ENCODE data around the gene NCOR2.
"Not testable (repeated sequence)": the region's sequence is repeated elsewhere in the genome, so short reads cannot be mapped to it uniquely, and the experiment has no call there.

Gene NCOR2

GRCh38 chr12:124588018-124588634 lies 20.7 kb upstream of the NCOR2 start:
- ChIA-PET POLR2A (no interaction called here), CTCF (no interaction called here)
- TF ChIP-seq PKNOX1 (IDR thresholded peaks at IDR 0.05) (no peak), NFRKB (IDR thresholded peaks at IDR 0.05) (no peak), ARNT (IDR thresholded peaks at IDR 0.05) (no peak), HDGF (IDR thresholded peaks at IDR 0.05; ENCODE audit: borderline replicate concordance) (no peak), TARDBP (IDR thresholded peaks at IDR 0.05) (no peak)
- DNase-seq (ENCODE audit: extremely low spot score): no peak

DNA sequence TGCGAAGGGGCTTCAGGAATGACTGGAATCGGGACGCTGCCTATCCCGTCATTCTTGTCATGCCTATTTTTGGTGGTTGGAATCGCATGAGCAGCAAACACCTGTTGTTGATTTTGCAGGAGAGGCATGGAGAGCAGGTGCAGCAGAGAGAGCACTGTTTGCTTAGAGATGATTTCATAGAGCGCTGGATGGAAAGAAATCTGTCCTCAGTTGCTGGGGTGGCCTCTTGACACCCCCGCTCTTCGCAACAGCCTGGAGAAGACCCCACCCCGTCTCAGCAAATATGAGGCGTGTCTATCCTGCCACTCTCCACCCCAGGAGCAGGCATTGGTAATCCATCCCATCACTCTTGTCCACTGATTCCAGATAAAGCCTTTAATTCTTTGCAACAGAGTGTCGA lies 19.3 kb upstream of the NCOR2 start:
- TF ChIP-seq PKNOX1 (IDR thresholded peaks at IDR 0.05): no peak
- TF ChIP-seq FOXA1 (IDR thresholded peaks at IDR 0.05): no peak
- no peak for TF ChIP-seq ARNT (IDR thresholded peaks at IDR 0.05)
- TF ChIP-seq HDGF (IDR thresholded peaks at IDR 0.05; ENCODE audit: borderline replicate concordance): no peak
- TF ChIP-seq ELF4 (IDR thresholded peaks at IDR 0.05): no peak
- no peak for TF ChIP-seq CTBP1 (IDR thresholded peaks at IDR 0.05; ENCODE audit: borderline replicate concordance)
- no peak for TF ChIP-seq SUZ12 (IDR thresholded peaks at IDR 0.05)
- TF ChIP-seq LEF1 (IDR thresholded peaks at IDR 0.05; ENCODE audit: borderline replicate concordance): no peak
- no peak for TF ChIP-seq ZNF384 (IDR thresholded peaks at IDR 0.05)
- no peak for TF ChIP-seq SP1 (IDR thresholded peaks at IDR 0.05)
- no peak for TF ChIP-seq FOXK2 (IDR thresholded peaks at IDR 0.05)
- TF ChIP-seq BHLHE40 (IDR thresholded peaks at IDR 0.05; ENCODE audit: borderline replicate concordance): no peak
- no peak for TF ChIP-seq NFRKB (IDR thresholded peaks at IDR 0.05)
- TF ChIP-seq L3MBTL2 (conservative IDR thresholded peaks at IDR 0.05): no peak
- TF ChIP-seq TARDBP (IDR thresholded peaks at IDR 0.05): no peak
- TF ChIP-seq FOXM1 (IDR thresholded peaks at IDR 0.05; ENCODE audit: borderline replicate concordance): no peak
- DNase-seq (ENCODE audit: extremely low spot score): no peak
- ChIA-PET POLR2A (no interaction called here), CTCF (no interaction called here)

GRCh38 chr12:124584494-124584893 lies 17.1 kb upstream of the NCOR2 start:
- CTCF ChIA-PET: interaction anchor here (0.6 kb wide), 1 partner anchor 177 kb away, joined by 3 read pairs; no protein-coding TSS in a partner anchor
- peak; percentile 27; the same call in 1 of the 2 replicates for TF ChIP-seq ELF4 (IDR thresholded peaks at IDR 0.05)
- POLR2A ChIA-PET; DNase-seq (ENCODE audit: extremely low spot score): not testable (repeated sequence)

DNA sequence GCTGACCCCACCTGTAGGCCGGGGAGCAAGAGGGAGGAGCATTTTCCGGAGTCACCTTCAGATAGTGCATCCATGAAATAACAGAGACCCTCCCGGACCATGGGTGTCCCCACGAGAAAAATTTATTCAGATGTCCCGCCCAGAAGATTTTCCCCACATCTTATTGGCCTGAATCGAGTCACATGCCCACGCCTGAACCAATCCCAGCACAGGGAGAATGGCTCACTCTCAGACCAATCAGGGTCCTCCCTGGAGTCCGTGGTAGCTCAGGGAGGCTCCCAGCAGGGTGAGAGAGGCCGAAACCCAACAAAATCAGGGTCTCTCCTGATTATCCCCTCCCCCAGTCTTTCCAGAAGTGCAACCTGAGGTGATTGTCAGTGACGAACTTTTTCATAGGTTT lies 16.4 kb upstream of the NCOR2 start:
- TF ChIP-seq FOXM1 (IDR thresholded peaks at IDR 0.05; ENCODE audit: borderline replicate concordance): no peak
- CTCF ChIA-PET: no interaction called here
- POLR2A ChIA-PET: no interaction called here
- DNase-seq (ENCODE audit: extremely low spot score): peak; percentile 46

DNA sequence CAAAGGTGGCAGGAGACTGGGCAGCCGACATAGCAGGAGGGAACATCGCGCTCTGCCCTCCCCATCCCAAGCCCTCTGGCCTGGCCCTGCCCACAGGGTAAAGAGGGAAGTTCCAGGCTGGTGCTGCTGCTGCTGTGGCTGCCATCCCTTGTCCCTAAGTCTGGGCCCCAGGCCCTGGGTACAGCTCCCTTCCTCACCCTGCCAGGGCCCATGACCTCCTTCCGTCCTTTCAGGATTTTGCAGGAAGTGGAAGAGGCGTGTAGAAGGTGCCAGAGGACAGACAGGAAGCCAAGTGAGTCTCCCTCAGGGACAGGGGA lies 14.7 kb upstream of the NCOR2 start:
- TF ChIP-seq FOXK2 (IDR thresholded peaks at IDR 0.05) (no peak), ELF4 (IDR thresholded peaks at IDR 0.05) (no peak), SUZ12 (IDR thresholded peaks at IDR 0.05) (no peak), FOXM1 (IDR thresholded peaks at IDR 0.05; ENCODE audit: borderline replicate concordance) (no peak), NFRKB (IDR thresholded peaks at IDR 0.05) (no peak), LEF1 (IDR thresholded peaks at IDR 0.05; ENCODE audit: borderline replicate concordance) (no peak), PKNOX1 (IDR thresholded peaks at IDR 0.05) (no peak), FOXA1 (IDR thresholded peaks at IDR 0.05) (no peak), ZNF384 (IDR thresholded peaks at IDR 0.05) (no peak), HDGF (IDR thresholded peaks at IDR 0.05; ENCODE audit: borderline replicate concordance) (no peak), ARNT (IDR thresholded peaks at IDR 0.05) (no peak), BHLHE40 (IDR thresholded peaks at IDR 0.05; ENCODE audit: borderline replicate concordance) (no peak), CTBP1 (IDR thresholded peaks at IDR 0.05; ENCODE audit: borderline replicate concordance) (no peak)
- CTCF ChIA-PET: no interaction called here
- POLR2A ChIA-PET: no interaction called here
- DNase-seq (ENCODE audit: extremely low spot score): no peak

GRCh38 chr12:124581307-124582107 lies 14.1 kb upstream of the NCOR2 start:
- ChIA-PET POLR2A (no interaction called here), CTCF (no interaction called here)
- TF ChIP-seq LEF1 (IDR thresholded peaks at IDR 0.05; ENCODE audit: borderline replicate concordance): no peak
- no peak for TF ChIP-seq NFRKB (IDR thresholded peaks at IDR 0.05)
- no peak for TF ChIP-seq ARNT (IDR thresholded peaks at IDR 0.05)
- no peak for TF ChIP-seq TARDBP (IDR thresholded peaks at IDR 0.05)
- TF ChIP-seq PKNOX1 (IDR thresholded peaks at IDR 0.05): no peak
- TF ChIP-seq HDGF (IDR thresholded peaks at IDR 0.05; ENCODE audit: borderline replicate concordance): no peak
- TF ChIP-seq ELF4 (IDR thresholded peaks at IDR 0.05): no peak
- TF ChIP-seq SUZ12 (IDR thresholded peaks at IDR 0.05): no peak
- TF ChIP-seq BHLHE40 (IDR thresholded peaks at IDR 0.05; ENCODE audit: borderline replicate concordance): no peak
- TF ChIP-seq FOXA1 (IDR thresholded peaks at IDR 0.05): no peak
- TF ChIP-seq SP1 (IDR thresholded peaks at IDR 0.05): no peak
- TF ChIP-seq ZNF384 (IDR thresholded peaks at IDR 0.05): no peak
- no peak for TF ChIP-seq FOXK2 (IDR thresholded peaks at IDR 0.05)
- no peak for TF ChIP-seq FOXM1 (IDR thresholded peaks at IDR 0.05; ENCODE audit: borderline replicate concordance)
- TF ChIP-seq L3MBTL2 (conservative IDR thresholded peaks at IDR 0.05): no peak
- TF ChIP-seq CTBP1 (IDR thresholded peaks at IDR 0.05; ENCODE audit: borderline replicate concordance): no peak
- DNase-seq (ENCODE audit: extremely low spot score): no peak
